ENCODE data around the gene DMD. TPM values are rescaled to one million over a fixed set of nuclear protein-coding genes. Genes with fewer than 3 reads are reported as not detected.

DMD gene
- total RNA-seq, 6 experiments from 2014 or later = 18.7 to 43.4 (median 32.9) TPM

DNA sequence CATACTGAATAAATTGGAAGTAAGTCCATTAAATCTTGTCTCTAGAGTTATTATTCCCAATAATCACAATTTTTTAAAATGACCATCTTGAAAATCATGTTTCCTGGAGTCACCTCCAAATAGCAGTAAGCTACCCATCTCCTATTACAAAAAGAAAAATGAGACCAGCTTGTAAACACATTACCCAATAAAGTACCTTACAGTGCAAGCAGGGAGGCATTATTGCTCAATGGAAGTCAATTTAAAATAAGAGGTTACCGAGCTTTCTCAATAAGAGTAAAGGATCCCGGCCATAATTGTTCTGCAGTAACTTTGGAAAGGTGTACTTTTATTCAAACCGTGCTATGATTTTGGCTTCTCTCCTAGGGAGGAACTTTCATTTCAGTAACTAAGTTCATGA lies 78.0 kb downstream of the DMD start:
- Histone ChIP-seq H3K36me3 (no peaks in the 10 kb centered on the region), H3K27ac (no peak overlapping the region), H3K4me3 (no peak overlapping the region), H3K9me3 (no peaks in the 10 kb centered on the region), H3K27me3 (no peaks in the 10 kb centered on the region), H3K4me1 (no peaks in the 10 kb centered on the region)
- DNase-seq = no peak
- no peak for TF ChIP-seq POLR2A (IDR thresholded peaks at IDR 0.05)
- TF ChIP-seq, protein P1, sequence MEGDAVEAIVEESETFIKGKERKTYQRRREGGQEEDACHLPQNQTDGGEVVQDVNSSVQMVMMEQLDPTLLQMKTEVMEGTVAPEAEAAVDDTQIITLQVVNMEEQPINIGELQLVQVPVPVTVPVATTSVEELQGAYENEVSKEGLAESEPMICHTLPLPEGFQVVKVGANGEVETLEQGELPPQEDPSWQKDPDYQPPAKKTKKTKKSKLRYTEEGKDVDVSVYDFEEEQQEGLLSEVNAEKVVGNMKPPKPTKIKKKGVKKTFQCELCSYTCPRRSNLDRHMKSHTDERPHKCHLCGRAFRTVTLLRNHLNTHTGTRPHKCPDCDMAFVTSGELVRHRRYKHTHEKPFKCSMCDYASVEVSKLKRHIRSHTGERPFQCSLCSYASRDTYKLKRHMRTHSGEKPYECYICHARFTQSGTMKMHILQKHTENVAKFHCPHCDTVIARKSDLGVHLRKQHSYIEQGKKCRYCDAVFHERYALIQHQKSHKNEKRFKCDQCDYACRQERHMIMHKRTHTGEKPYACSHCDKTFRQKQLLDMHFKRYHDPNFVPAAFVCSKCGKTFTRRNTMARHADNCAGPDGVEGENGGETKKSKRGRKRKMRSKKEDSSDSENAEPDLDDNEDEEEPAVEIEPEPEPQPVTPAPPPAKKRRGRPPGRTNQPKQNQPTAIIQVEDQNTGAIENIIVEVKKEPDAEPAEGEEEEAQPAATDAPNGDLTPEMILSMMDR (IDR thresholded peaks at IDR 0.05) = no peak
- intact Hi-C loops (cut with DNase I) = no loop called here
- WGBS (ENCODE audit: insufficient coverage, low coverage, low lambda C conversion rate, missing lambda C conversion rate) = 43% methylated on average over 3 of the region's 3 CpGs
- no peak for ATAC-seq

DNA sequence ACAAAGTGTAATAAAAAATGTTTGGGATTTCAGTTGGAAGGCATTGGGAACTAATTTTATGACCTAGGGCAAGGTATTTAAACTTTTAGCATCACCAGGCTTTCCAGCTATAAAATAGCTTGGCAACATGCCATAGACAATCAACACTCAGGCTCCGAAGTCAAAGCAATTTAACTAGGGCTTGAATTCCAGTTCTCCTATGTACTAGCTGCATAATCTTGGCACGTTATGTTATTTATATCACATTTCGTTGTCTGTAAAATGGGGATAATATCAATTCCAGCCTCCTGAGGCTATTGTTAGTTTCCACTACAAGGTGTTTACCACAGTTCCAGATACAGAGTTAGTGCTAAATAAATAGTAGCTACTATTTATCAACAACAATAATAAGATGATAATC lies 78.8 kb downstream of the DMD start:
- DNase-seq = no peak
- TF ChIP-seq, protein P1 (IDR thresholded peaks at IDR 0.05) = no peak
- TF ChIP-seq POLR2A (IDR thresholded peaks at IDR 0.05) = no peak
- ATAC-seq = no peak
- Histone ChIP-seq H3K9me3 (no peaks in the 10 kb centered on the region), H3K36me3 (no peaks in the 10 kb centered on the region), H3K4me1 (no peaks in the 10 kb centered on the region), H3K4me3 (no peak overlapping the region), H3K27me3 (no peaks in the 10 kb centered on the region), H3K27ac (no peak overlapping the region)
- intact Hi-C loops (cut with DNase I) = no loop called here
- 28% methylated on average over 3 of the region's 3 CpGs for WGBS (ENCODE audit: insufficient coverage, low coverage, low lambda C conversion rate, missing lambda C conversion rate)

DNA sequence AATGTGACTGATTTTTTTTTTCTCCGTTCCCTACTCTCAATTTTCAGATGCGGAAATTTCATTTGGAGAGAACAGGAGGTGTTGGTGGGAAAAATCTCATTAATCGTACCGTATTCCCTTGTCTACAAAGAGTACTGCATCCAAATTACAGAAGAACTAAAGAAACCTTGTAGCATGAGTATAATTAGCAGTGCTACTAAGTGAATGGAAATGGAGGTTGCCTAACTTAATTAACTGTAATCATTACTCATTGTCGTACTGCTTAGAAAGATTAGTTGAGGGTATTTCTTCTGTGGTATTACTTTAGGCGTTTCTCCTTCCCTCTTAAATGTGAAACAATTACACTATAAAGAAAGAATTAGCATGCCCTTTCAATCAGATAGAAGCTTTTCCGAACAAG lies 81.7 kb downstream of the DMD start:
- WGBS (ENCODE audit: insufficient coverage, low coverage, low lambda C conversion rate, missing lambda C conversion rate) = 54% methylated on average over 7 of the region's 7 CpGs
- Histone ChIP-seq H3K36me3 (no peaks in the 10 kb centered on the region), H3K27ac (no peak overlapping the region), H3K27me3 (peaks cover 0 to 9% of the 10 kb centered on the region in 2 donors), H3K9me3 (no peaks in the 10 kb centered on the region), H3K4me1 (no peaks in the 10 kb centered on the region), H3K4me3 (no peak overlapping the region)
- TF ChIP-seq POLR2A (IDR thresholded peaks at IDR 0.05) = no peak
- TF ChIP-seq, protein P1 (IDR thresholded peaks at IDR 0.05) = no peak
- intact Hi-C loops (cut with DNase I) = no loop called here
- DNase-seq (no peak), ATAC-seq (no peak)

DNA sequence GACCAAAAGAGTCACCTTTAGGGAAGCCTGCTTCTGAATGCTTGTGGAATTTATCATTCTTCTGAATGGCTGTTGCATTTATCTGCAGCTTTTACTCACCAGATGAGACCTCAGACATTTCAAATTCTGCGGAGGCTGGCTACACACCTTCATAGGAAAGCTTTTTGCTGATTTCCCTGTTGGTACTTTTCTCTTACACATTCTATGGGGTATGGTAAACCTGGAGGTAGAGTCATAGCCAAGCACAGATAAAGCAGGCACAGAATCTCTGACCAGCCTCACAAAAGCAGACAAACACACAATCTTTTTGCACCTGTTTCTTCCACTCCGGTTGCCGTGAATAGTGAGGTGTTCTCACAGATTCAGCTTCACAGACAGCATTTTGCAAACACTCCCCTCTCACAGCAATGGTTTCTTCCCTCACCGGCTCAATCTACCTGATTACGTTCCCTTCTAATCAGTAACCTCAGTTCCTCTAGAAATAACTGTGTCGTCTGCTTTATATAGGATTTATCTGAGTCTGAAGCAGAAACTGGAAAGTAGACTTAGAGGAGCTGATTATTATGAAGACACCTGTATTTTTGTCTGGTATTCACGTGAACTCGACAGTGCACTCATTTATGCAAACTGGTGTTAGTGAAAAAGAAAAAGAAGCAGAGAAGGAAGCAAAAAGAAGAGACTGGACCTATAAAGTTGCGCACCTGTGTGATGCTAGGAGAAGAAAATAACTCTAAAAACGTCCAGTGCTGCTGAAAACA lies 83.1 kb downstream of the DMD start:
- Histone ChIP-seq H3K9me3 (no peaks in the 10 kb centered on the region), H3K4me1 (no peaks in the 10 kb centered on the region), H3K27ac (no peak overlapping the region), H3K4me3 (no peak overlapping the region), H3K27me3 (peaks cover 0 to 9% of the 10 kb centered on the region in 2 donors), H3K36me3 (no peaks in the 10 kb centered on the region)
- intact Hi-C loops (cut with DNase I) = no loop called here
- 14% methylated on average over 10 of the region's 10 CpGs for WGBS (ENCODE audit: insufficient coverage, low coverage, low lambda C conversion rate, missing lambda C conversion rate)
- DNase-seq (no peak), ATAC-seq (no peak)
- TF ChIP-seq POLR2A (IDR thresholded peaks at IDR 0.05) = no peak
- TF ChIP-seq, protein P1 (IDR thresholded peaks at IDR 0.05) = no peak
